MM.1S (cell line): Measurements from ENCODE around the gene TPK1.
A peak's percentile ranks its signal among the peaks of the same experiment; 100 is the strongest.

Experiments used
- DNase-seq: peaks from one replicate; pipeline ENCODE4 v3.0.0-alpha.2; 2015
- H2AFZ ChIP-seq: fragments of 300-600 bp; sonication (generic); 2 replicates; pipeline ENCODE4 v1.6.0; 2016; ENCODE audit warnings: antibody characterized with exemption, low read length
- H3F3A ChIP-seq: fragments of 300-600 bp; sonication (generic); 2 replicates; pipeline ENCODE4 v1.6.1; 2016; ENCODE audit warnings: mild to moderate bottlenecking, antibody characterized with exemption, low read length, moderate library complexity, mixed read lengths; ENCODE audit not compliant: insufficient read depth
- H3K27ac ChIP-seq: fragments of 300-600 bp; sonication (generic); 2 replicates; pipeline ENCODE4 v1.5.1; 2016; ENCODE audit warnings: mild to moderate bottlenecking, low read length
- H3K27me3 ChIP-seq: fragments of 300-600 bp; sonication (generic); replicated peaks from 2 replicates; pipeline ENCODE4 v1.6.0; 2016; ENCODE audit warnings: low read length; ENCODE audit not compliant: insufficient read depth
- H3K36me3 ChIP-seq: fragments of 300-600 bp; sonication (generic); replicated peaks from 2 replicates; pipeline ENCODE4 v1.6.1; 2016; ENCODE audit warnings: mild to moderate bottlenecking, low read length, mixed read lengths; ENCODE audit not compliant: insufficient read depth
- H3K4me1 ChIP-seq: fragments of 300-600 bp; sonication (generic); 2 replicates; pipeline ENCODE4 v1.6.1; 2016; ENCODE audit warnings: low read length, mixed read lengths
- H3K4me2 ChIP-seq: fragments of 300-600 bp; sonication (generic); 2 replicates; pipeline ENCODE4 v1.6.0; 2016; ENCODE audit warnings: low read depth, low read length
- H3K4me3 ChIP-seq: fragments of 300-600 bp; sonication (generic); 2 replicates; pipeline ENCODE4 v1.5.1; 2016; ENCODE audit warnings: low read length, mixed read lengths
- H3K79me2 ChIP-seq: fragments of 300-600 bp; sonication (generic); 2 replicates; pipeline ENCODE4 v1.6.1; 2016; ENCODE audit warnings: mixed run types, low read length, mixed read lengths
- H3K9ac ChIP-seq: fragments of 300-600 bp; sonication (generic); 2 replicates; pipeline ENCODE4 v1.6.1; 2016; ENCODE audit warnings: low read length, mixed read lengths
- H3K9me2 ChIP-seq: fragments of 300-600 bp; sonication (generic); replicated peaks from 2 replicates; pipeline ENCODE4 v1.6.1; 2016; ENCODE audit warnings: mild to moderate bottlenecking, low read length, mixed read lengths; ENCODE audit not compliant: insufficient read depth
- H3K9me3 ChIP-seq: fragments of 300-600 bp; sonication (generic); replicated peaks from 2 replicates; pipeline ENCODE4 v1.6.1; 2016; ENCODE audit warnings: mild to moderate bottlenecking, low read length, mixed read lengths; ENCODE audit not compliant: insufficient read depth
- H4K20me1 ChIP-seq: fragments of 300-600 bp; sonication (generic); 2 replicates; pipeline ENCODE4 v1.6.1; 2016; ENCODE audit warnings: mild to moderate bottlenecking, low read length, moderate library complexity, mixed read lengths; ENCODE audit not compliant: insufficient read depth
- CTCF ChIP-seq: fragments of 300-600 bp; sonication (generic); IDR thresholded peaks from 2 replicates; pipeline ENCODE4 v1.5.1; 2016; ENCODE audit warnings: antibody characterized with exemption, low read length, mixed read lengths
- EZH2 ChIP-seq: fragments of 300-600 bp; sonication (generic); optimal IDR thresholded peaks from 2 replicates; pipeline ENCODE3; 2017; ENCODE audit warnings: low read depth, mild to moderate bottlenecking, antibody characterized with exemption, low read length, mixed read lengths
- EZH2phosphoT487 ChIP-seq: fragments of 300-600 bp; sonication (generic); IDR thresholded peaks from 2 replicates; pipeline ENCODE4 v1.6.1; 2018; ENCODE audit warnings: antibody characterized with exemption, low read length

The TPK1 gene

GRCh38 chr7:144848078-144848477 lies 12.2 kb upstream of the TPK1 start:
- Histone ChIP-seq H3K4me3 (no peak overlapping the region), H4K20me1 (no peaks in the 10 kb centered on the region), H3K4me2 (no peak overlapping the region), H3K4me1 (no peaks in the 10 kb centered on the region), H3K9me3 (no peaks in the 10 kb centered on the region), H3K27ac (no peak overlapping the region), H3K9ac (no peak overlapping the region), H2AFZ (no peak overlapping the region), H3K9me2 (no peaks in the 10 kb centered on the region), H3F3A (no peaks in the 10 kb centered on the region), H3K79me2 (no peaks in the 10 kb centered on the region), H3K27me3 (no peaks in the 10 kb centered on the region), H3K36me3 (no peaks in the 10 kb centered on the region)
- DNase-seq: no peak
- TF ChIP-seq EZH2phosphoT487 (no peak), EZH2 (no peak), CTCF (no peak)

GRCh38 chr7:144842377-144842851 lies 6.6 kb upstream of the TPK1 start:
- Histone ChIP-seq H3K27me3 (no peaks in the 10 kb centered on the region), H3K27ac (no peak overlapping the region), H4K20me1 (no peaks in the 10 kb centered on the region), H3F3A (no peaks in the 10 kb centered on the region), H3K9me3 (no peaks in the 10 kb centered on the region), H3K36me3 (no peaks in the 10 kb centered on the region), H2AFZ (peak overlapping the region; percentile 11; the same call in 1 of the 2 replicates), H3K4me1 (no peaks in the 10 kb centered on the region), H3K4me3 (no peak overlapping the region), H3K79me2 (no peaks in the 10 kb centered on the region), H3K9ac (no peak overlapping the region), H3K4me2 (peak overlapping the region; percentile 1; the same call in 1 of the 2 replicates), H3K9me2 (no peaks in the 10 kb centered on the region)
- peak; percentile 27 for DNase-seq
- no peak for TF ChIP-seq EZH2phosphoT487

- H3K4me1 ChIP-seq: peaks cover 6% of the 10 kb centered on the region; the same call in 1 of the 2 replicates
- TF ChIP-seq EZH2phosphoT487 (no peak), EZH2 (no peak), CTCF (no peak)
- H3K4me3 ChIP-seq: peak overlapping the region; percentile 81; the same call in 1 of the 2 replicates
- no peaks in the 10 kb centered on the region for H3K79me2 ChIP-seq
- no peaks in the 10 kb centered on the region for H3K9me2 ChIP-seq
- no peaks in the 10 kb centered on the region for H3K36me3 ChIP-seq
- peak overlapping the region; percentile 35; the same call in 1 of the 2 replicates for H3K4me2 ChIP-seq
- no peak overlapping the region; the same call in 1 of the 2 replicates for H2AFZ ChIP-seq
- H3K9ac ChIP-seq: no peak overlapping the region
- H3K27me3 ChIP-seq: no peaks in the 10 kb centered on the region
- peaks cover 7% of the 10 kb centered on the region for H3F3A ChIP-seq
- no peaks in the 10 kb centered on the region for H4K20me1 ChIP-seq
- H3K9me3 ChIP-seq: no peaks in the 10 kb centered on the region
- no peak overlapping the region for H3K27ac ChIP-seq
- no peak for DNase-seq
Measured at GRCh38 chr7:144836545-144836842, 641 bp upstream of the TPK1 start.

- peak overlapping the region; percentile 87 for H3K4me2 ChIP-seq
- H3K9me3 ChIP-seq: no peaks in the 10 kb centered on the region
- no peaks in the 10 kb centered on the region for H4K20me1 ChIP-seq
- no peaks in the 10 kb centered on the region for H3K9me2 ChIP-seq
- peak overlapping the region; percentile 54 for H3K9ac ChIP-seq
- H3K36me3 ChIP-seq: no peaks in the 10 kb centered on the region
- peak overlapping the region; percentile 81 for H3K4me3 ChIP-seq
- peaks cover 7% of the 10 kb centered on the region for H3F3A ChIP-seq
- no peaks in the 10 kb centered on the region for H3K79me2 ChIP-seq
- peak; percentile 54 for DNase-seq
- peak overlapping the region; percentile 79 for H2AFZ ChIP-seq
- peaks cover 6% of the 10 kb centered on the region; the same call in 1 of the 2 replicates for H3K4me1 ChIP-seq
- TF ChIP-seq EZH2phosphoT487 (no peak), CTCF (no peak), EZH2 (no peak)
- peak overlapping the region; percentile 20; the same call in 1 of the 2 replicates for H3K27ac ChIP-seq
- no peaks in the 10 kb centered on the region for H3K27me3 ChIP-seq
Measured at GRCh38 chr7:144835155-144835611, 670 bp downstream of the TPK1 start.
